ENCODE measurements around the gene OTUD1. TPM values are rescaled to one million over a fixed set of nuclear protein-coding genes. Genes with fewer than 3 reads are reported as not detected.

OTUD1 gene
- total RNA-seq, 1 experiment from 2014 or later: 5.7 TPM

DNA sequence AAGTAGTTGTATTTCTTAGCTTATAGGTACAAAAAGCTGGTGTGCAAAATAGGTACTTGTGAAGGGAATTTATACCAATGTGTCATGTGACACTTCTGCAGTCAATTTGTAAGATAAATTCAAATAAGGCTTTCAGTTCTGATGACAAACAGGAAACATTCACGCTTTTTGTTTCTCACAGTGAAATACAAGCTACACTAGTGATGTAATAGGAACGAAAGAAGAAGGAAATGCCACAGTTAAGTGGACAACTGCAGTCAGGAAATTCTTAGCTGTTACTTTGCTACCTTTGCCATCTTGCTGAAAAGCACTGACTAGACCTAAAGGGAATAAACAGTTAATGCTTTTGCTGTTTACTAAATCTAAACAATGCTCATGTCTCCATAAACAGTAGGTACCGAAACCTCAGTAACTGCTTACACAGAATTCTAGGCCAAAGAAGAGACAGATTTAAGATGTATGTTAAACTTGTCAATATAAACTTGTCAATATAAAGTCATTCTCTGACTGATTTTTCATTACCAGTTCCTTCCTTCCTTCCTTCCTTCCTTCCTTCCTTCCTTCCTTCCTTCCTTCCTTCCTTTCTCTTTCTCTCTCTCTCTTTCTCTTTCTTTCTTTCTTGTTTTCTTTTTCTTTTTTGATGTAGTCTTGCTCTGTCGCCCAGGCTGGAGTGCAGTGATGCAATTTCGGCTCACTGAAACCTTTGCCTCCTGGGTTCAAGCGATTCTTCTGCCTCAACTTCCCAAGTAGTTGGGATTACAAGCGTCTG lies 10.1 kb downstream of the OTUD1 start:
- Histone ChIP-seq H3K9me2 (ENCODE audit: insufficient read depth) (no peaks in the 10 kb centered on the region), H3K79me2 (ENCODE audit: insufficient read depth, low read length) (no peaks in the 10 kb centered on the region), H3K4me1 (ENCODE audit: control insufficient read depth in 1 of 2, insufficient read depth in 2 of 2, low read length in 2 of 2) (no peaks in the 10 kb centered on the region), H2AFZ (ENCODE audit: low read depth, low read length, poor library complexity, severe bottlenecking) (no peak overlapping the region), H3K27ac (ENCODE audit: low read depth, low read length) (no peak overlapping the region), H3K9ac (ENCODE audit: low read length) (no peak overlapping the region), H3K36me3 (ENCODE audit: control insufficient read depth in 1 of 2, insufficient read depth in 2 of 2, low read length in 2 of 2) (no peaks in the 10 kb centered on the region), H4K20me1 (ENCODE audit: insufficient read depth) (no peaks in the 10 kb centered on the region), H3K4me3 (replicated peaks in 1 of 2; ENCODE audit: low read depth in 1 of 2, low read length in 2 of 2) (no peak overlapping the region), H3K4me2 (ENCODE audit: low read length) (no peak overlapping the region), H3K9me3 (ENCODE audit: control insufficient read depth in 1 of 2, insufficient read depth in 1 of 2, low read depth in 1 of 2, low read length in 2 of 2) (no peaks in the 10 kb centered on the region), H3K27me3 (ENCODE audit: insufficient read depth, low read length) (no peaks in the 10 kb centered on the region)
- DNase-seq (ENCODE audit: low read depth, low spot score) (no peak), ATAC-seq (no peak)
- intact Hi-C loops (cut with micrococcal nuclease): no loop called here
- CTCF ChIA-PET: no interaction called here
- RAD21 ChIA-PET (ENCODE audit: low non-redundant PET in 1 of 2, low total read pairs in 2 of 2, uncharacterized antibody in 2 of 2, unreplicated experiment in 2 of 2): no interaction called here
- POLR2A ChIA-PET: no interaction called here
- no peak for TF ChIP-seq JUND (IDR thresholded peaks at IDR 0.05)
- no peak for TF ChIP-seq POLR2AphosphoS5 (IDR thresholded peaks at IDR 0.05; ENCODE audit: low read depth, low read length)
- TF ChIP-seq CEBPB (IDR thresholded peaks at IDR 0.05; ENCODE audit: low read depth): no peak
- TF ChIP-seq ZNF274 (IDR thresholded peaks at IDR 0.05; ENCODE audit: low read depth, low read length): no peak
- no peak for TF ChIP-seq ELF1 (IDR thresholded peaks at IDR 0.05; ENCODE audit: borderline replicate concordance, low read depth)
- TF ChIP-seq, protein P1, sequence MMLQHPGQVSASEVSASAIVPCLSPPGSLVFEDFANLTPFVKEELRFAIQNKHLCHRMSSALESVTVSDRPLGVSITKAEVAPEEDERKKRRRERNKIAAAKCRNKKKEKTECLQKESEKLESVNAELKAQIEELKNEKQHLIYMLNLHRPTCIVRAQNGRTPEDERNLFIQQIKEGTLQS (IDR thresholded peaks at IDR 0.05): no peak
- TF ChIP-seq, protein P2, sequence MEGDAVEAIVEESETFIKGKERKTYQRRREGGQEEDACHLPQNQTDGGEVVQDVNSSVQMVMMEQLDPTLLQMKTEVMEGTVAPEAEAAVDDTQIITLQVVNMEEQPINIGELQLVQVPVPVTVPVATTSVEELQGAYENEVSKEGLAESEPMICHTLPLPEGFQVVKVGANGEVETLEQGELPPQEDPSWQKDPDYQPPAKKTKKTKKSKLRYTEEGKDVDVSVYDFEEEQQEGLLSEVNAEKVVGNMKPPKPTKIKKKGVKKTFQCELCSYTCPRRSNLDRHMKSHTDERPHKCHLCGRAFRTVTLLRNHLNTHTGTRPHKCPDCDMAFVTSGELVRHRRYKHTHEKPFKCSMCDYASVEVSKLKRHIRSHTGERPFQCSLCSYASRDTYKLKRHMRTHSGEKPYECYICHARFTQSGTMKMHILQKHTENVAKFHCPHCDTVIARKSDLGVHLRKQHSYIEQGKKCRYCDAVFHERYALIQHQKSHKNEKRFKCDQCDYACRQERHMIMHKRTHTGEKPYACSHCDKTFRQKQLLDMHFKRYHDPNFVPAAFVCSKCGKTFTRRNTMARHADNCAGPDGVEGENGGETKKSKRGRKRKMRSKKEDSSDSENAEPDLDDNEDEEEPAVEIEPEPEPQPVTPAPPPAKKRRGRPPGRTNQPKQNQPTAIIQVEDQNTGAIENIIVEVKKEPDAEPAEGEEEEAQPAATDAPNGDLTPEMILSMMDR (IDR thresholded peaks at IDR 0.05 in 2 of 3, conservative IDR thresholded peaks at IDR 0.05 in 1 of 3; ENCODE audit: borderline replicate concordance in 1 of 3, insufficient read depth in 1 of 3, low read depth in 2 of 3, low read length in 2 of 3): no peak
- no peak for TF ChIP-seq TCF7L2 (IDR thresholded peaks at IDR 0.05; ENCODE audit: borderline replicate concordance, extremely low read depth, insufficient read depth, insufficient read length)
- TF ChIP-seq SP1 (IDR thresholded peaks at IDR 0.05; ENCODE audit: low read depth): no peak
- BruUV-seq (replicated peaks): no TSS peak
